Measurements from ENCODE around the gene LRP6.

GRCh38 chr12:12230275-12230674 lies 36.6 kb downstream of the LRP6 start:
- TF ChIP-seq CTCF (IDR thresholded peaks at IDR 0.05) (no peak), POLR2A (IDR thresholded peaks at IDR 0.05) (no peak)
